GM19438 (cell line): Measurements from ENCODE around the gene TRAF5.
"Not testable (repeated sequence)": the region's sequence is repeated elsewhere in the genome, so short reads cannot be mapped to it uniquely, and the experiment has no call there.

Experiments used
- ATAC-seq: cut with Tn5 transposase; IDR thresholded peaks from one replicate; pipeline ENCODE4 v1.9.1; 2021; ENCODE audit warnings: low read depth; ENCODE audit not compliant: unreplicated experiment

The TRAF5 gene, protein sequence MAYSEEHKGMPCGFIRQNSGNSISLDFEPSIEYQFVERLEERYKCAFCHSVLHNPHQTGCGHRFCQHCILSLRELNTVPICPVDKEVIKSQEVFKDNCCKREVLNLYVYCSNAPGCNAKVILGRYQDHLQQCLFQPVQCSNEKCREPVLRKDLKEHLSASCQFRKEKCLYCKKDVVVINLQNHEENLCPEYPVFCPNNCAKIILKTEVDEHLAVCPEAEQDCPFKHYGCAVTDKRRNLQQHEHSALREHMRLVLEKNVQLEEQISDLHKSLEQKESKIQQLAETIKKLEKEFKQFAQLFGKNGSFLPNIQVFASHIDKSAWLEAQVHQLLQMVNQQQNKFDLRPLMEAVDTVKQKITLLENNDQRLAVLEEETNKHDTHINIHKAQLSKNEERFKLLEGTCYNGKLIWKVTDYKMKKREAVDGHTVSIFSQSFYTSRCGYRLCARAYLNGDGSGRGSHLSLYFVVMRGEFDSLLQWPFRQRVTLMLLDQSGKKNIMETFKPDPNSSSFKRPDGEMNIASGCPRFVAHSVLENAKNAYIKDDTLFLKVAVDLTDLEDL

DNA sequence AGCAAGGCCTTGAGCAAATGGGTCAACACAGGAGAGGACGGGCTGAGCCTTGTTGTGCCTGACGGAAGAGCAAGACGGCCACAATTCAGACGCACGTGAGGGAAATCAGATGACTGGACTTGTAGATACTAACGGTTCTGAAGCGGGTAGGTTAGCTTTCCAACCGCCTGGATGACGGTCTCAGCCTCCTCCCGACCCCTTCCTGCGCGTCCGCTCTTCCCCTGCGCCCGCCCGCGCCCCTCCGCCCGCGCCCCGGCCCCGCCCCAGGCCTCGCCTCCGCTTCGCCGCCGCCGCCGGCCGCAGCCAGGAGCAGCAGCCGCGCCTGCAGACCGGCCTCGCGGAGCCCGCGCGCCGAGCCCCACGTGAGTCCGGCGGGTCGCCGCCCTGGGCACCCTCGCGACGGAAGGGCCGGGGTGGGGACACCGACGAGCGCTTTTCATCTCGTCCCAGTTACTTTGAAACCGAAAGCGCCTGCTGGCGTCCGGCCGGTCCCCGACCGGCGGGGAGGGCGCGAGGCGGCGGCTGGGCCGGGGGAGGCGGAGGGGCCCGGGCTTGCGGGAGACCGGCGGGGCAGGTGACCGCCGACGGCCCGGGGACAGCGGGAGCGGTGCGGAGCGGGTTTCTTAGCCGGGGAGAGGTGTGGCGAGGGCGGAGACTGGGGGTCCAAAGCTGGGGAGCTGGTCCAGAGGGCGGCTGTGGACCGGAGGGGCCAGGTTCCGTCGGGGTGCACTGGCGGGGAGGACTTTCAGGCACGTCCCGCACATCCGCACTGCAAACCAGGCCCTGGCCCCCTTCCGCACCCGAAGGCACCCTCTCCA lies at the start of gene TRAF5:
TRAF5 (plus strand) TSS at position 306 of the 818 bp plus-strand sequence. CDS start 26,407 bp downstream, outside the sequence.
- ATAC-seq: peak; percentile 32

DNA sequence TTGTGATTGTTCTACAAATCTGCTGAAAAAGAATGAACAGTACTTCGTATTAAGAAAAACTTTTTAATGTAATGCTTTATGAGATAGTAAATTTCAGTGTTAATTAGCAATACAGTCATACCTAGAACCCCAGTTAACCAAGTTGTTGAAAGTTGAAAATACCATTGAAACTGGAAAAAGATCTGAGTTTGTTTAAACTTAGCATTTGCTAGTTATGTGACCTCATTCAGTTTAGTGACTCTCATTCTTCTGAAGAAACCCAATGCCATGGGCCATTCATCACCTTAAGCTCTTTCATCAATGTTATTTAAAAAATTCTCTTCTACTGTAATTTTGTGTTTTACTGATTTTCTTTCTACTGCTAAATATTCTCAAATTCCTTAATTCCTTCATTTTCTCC lies 47.3 kb upstream of the TRAF5 start:
- no peak for ATAC-seq

DNA sequence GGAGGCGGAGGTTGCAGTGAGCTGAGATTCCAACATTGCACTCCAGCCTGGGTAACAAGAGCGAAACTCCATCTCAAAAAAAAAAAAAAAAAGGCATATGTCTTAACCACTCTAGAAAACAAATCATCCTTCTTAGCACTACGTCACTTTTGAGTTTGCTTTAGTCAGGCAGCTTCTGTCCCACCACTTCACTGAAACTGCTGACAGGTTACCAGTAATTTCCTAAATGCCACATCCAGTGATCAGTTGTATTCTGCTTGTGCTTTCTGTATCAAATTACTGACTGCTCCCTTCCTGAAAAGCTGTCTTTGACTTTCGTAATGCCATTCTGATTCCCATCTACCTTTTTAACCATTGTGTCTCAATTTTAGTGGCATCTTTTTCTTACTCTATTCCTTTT lies 45.7 kb upstream of the TRAF5 start:
- ATAC-seq: no peak

DNA sequence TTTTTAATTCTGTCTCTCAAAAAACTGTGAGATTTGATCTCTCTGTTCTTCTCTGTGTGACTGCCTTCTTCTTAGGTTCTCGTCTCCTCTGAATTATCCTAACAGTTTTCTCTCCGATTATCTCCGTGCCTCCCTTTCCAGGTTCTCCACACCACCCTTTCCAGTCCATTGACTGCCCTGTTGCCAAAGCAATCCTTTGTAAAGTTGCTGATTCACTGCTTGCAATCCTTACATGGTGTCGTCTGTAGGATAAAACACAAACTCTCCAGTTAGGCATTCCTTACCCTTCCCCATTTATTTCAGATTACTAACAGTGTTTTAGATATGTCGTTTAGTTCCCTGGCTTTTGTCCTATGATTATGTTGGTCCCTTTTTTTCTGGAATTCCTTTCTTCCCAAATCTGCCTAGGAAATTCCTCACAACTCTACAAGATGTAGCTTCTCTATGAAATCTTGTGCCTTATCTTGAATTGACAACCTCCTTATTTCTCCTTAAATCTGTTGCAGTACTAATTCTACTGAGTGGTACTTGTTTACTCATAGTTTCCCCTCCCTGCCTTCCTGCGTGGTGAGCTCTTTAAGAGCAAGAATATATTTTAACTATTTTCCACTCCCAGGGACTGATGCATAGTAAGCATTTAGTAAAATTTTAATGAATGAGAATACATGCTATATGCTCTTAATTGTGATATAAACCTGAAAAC lies 45.2 kb upstream of the TRAF5 start:
- ATAC-seq: no peak

DNA sequence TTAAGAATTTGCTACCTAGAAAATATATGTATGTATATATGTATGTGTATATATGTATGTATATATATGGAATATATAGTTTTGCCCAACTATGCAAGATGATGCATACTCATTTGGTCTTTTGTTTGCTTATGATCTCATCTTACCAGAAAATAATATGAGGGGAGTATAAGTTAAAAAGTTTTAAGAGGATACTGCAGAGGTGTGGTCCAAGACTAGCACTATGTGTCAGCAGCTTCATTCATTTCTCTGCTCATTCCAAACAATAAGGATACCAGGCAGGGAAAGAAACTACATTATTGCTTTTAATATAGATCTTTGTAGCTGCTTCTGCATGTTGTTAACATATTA lies 44.6 kb upstream of the TRAF5 start:
- no peak for ATAC-seq

DNA sequence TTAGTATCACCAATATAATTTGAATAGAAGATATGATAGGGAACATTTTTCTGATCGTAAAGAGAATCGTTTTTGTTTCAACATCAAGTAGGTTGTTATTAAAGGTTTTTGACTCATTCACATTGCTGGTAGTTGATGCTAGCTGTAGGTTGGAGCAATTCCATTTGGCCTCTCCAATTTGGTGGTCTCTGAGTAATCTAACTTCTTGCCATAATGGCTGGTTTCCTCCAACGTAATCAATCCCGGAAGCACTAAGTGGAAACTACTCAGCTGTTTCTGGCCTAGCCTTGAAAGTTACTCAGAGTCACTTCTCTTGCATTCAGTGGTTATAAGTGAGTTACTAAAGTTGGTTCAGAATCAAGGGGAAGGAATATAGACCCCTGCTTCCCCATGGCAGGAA lies 41.4 kb upstream of the TRAF5 start:
- no peak for ATAC-seq

DNA sequence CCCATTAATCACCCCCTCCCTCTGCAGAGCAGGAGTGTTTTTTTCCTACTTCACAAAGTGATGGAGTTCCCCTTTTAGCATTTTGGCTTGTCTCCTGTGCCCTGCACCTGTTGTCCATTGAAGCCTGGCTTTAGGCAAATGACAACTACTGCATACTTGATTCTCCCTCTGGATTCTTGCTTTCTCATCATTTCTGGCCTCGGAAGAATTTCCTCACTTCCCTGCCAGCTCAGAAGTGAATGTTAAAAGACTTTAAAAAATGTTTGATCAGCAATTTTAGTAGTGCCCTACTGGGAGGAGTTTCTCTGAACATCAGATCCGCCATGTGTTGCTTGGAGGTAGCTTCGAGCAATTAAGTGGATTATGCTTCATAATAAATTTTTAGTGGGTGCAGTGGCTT lies 39.4 kb upstream of the TRAF5 start:
- no peak for ATAC-seq

DNA sequence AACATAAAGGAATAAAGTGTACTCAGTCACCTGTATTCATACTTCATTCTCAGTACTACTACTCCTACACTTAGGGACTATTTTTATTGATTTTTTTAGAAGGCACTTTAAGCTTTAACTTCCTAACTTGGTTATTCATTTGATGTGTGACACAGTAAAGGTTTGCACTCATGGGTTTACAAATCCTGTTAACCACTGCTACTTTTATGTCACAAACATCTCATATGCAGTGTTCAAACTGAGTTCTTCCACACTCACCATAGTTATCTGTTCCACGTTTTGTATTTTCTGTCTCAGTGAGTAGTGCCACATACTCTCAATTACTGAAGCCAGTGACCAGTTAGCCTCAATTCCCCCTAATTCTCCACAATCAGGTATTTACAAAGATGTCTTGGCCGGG lies 34.2 kb upstream of the TRAF5 start:
- ATAC-seq: no peak

DNA sequence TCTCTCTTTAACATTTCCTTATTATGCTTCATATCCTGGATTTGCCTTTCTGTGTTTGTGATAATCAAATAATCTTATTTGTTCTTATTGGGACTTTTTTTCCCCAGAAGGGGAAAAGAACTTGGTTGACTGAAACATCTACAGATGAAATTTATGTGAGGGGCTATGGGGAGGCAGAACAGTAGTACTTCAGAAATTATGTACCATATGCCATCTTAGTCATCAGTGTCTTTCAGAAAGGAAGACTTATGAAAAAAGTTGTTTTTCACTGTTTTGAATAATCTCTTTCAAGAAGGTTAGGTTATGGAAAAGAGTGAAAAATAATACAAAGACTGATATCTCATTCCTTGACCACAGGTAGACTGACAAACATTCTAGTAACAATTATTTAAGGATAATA lies 30.2 kb upstream of the TRAF5 start:
- ATAC-seq: no peak

DNA sequence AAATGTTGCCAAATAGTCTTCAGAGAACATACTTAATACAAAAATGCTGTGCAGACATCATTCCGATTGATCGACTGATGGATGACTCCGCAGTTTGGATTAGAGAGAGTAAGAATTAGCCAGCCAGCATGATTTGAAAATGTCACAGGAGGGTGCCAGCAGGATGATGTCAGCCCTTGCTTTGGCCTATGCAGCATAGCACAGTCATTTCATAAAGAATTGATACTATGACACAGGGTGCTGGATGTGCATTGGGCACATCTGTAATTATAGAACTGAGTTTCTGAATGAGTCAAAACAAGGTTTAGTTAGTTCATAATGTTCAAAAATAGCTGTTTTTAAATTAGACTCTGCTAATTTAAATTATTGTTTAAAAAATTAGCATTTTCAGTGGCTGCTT lies 21.6 kb upstream of the TRAF5 start:
- peak; percentile 68 for ATAC-seq

DNA sequence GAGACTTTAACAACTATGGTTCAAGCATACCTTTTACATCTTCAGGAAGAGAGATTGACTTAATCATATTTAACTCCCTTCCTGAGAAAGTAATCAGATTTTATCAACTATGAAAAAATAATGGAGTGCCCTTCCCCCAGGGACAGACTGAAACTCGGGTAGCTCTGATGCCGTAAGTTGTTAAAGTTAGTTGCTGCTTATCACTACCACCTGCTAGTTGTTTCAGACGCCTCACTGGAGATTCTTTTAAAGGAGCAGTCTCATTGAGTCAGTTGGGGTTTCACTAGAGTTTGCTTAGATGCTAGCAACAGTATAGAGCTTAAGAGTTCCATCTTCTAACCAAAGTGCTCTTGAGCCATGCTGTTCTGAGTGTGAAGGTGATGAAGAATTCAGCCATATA lies 17.0 kb upstream of the TRAF5 start:
- no peak for ATAC-seq

DNA sequence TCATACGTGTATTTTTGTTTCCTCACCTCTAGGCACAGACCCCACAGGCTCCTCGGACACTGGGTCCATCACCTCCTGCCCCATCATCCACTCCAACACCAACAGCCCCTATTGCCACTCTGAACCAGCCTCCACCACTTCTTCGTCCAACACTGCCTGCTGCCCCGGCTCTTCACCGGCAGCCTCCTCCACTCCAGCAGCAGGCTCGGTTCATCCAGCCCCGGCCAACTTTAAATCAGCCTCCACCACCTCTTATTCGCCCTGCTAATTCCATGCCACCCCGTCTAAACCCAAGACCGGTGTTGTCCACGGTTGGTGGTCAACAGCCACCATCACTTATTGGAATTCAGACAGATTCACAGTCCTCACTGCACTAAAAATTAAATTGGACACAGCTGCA lies 13.2 kb upstream of the TRAF5 start:
- ATAC-seq: no peak

DNA sequence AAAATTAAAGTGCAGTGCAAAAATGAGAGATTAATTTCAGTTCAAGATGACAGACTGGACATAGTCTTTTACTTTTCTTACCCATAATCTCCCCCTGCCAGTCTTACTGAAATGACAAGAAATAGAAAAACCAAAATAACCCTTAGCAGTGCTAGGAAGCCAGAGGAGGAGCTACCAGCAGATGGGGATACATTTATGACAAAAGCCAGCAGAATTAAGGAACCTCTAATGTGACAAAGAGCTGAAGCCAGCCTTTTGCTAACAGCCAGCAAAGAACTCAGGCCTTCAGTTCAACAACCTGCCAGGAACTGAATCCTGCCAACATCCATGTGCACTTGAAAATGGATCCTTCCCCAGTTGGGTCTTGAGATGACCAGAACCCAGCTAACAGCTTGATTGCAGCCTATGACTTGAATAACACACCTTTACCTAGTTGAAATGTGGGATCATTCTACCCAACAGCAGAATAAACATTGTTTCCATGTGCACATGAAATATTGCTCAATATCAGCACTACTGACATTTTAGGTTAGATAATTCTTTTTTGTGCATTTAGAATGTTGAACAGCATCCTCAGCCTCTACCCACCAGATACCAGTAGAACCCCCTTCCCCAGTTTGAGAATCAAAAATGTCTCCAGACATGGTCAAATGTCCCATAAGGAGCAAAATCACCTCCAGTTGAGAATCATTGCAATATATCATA lies 7.9 kb upstream of the TRAF5 start:
- ATAC-seq: no peak

DNA sequence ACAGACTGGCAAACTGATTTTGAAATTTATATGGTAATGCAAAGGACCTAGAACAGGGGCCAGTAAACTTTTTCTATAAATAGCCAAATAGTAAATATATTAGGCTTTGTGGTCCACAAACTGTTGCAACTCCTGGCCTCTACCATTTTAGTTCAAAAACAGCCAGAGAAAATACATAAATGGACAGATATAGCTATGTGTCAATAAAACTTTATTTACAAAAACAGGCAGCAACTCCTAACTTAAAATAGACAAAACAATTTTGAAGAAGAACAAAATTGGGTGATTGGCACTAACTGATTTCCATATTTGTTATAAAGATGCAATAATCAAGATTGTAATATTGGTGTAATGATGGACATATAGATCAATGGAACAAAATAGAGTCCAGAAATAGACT lies 6.7 kb upstream of the TRAF5 start:
- ATAC-seq: no peak

DNA sequence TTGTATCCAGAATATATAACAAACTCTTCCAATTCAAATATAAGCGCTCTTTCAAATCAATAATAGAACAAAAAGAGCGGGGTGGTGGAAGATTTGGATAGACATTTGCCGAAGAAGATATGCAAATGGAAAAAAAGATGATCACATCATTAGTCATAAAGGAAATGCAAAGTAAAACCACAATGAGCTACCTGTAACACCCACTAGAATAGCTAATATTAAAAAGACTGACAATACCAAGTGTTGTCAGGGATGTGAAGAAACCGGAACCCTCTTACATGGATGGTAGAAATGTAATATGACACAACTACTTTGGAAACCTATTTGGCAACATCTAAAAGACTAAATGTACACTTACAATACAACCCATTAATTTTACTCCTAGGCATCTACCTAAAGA lies 5.7 kb upstream of the TRAF5 start:
- no peak for ATAC-seq

DNA sequence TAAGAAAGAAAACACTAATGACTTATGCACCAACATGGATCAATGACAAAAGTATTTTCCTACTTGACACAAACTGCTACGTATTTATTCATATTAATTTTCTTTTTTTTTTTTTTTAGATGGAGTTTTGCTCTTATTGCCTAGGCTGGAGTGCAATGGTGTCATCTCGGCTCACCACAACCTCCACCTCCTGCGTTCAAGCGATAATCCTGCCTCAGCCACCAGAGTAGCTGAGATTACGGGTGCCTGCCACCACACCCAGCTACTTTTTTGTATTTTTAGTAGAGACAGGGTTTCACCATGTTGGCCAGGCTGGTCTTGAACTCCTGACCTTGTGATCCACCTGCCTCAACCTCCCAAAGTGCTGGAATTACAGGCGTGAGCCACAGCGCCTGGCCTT lies 5.0 kb upstream of the TRAF5 start:
- ATAC-seq: not testable (repeated sequence)

DNA sequence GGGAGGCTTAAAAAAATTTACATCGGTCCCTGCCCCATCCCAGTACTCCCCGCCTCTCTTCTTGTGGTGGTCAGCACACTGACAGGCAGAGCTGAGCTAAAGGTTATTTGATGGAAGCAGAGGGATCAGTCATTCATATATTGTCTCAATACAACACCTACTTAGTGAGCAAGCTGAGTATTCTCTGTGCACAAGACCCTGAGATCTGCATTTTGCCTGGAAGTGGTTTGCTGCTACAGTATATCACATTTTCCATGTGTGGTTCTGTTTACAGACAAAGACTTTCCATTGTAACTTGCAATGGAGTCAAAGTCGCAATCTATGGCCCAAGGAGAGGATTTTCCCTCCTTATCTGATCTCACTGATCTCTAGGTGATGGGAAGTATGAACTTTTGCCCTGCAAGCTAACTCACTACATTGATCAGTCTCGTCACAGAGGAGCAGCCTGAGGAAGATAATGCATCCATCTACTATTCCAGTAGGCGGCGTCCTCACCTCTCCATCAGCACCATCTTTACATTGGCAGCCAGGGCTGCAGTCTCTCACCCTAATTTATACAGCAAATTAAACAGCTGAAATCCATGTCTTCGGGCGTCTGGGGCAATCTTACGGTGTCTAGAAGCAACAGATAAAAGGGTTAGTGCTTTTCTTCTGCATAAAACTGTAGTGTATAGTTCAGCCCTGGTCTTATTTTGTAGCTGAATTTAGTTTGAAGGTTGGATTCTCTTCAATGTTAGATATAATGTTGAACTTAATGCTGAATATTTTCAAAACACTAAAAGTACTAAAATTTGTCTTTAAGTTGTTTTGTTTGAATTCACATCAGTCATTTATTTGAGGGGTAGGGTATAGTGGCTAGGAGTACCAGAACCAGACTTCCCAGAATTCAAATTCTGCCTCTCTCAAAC lies 3.2 kb upstream of the TRAF5 start:
- no peak for ATAC-seq

DNA sequence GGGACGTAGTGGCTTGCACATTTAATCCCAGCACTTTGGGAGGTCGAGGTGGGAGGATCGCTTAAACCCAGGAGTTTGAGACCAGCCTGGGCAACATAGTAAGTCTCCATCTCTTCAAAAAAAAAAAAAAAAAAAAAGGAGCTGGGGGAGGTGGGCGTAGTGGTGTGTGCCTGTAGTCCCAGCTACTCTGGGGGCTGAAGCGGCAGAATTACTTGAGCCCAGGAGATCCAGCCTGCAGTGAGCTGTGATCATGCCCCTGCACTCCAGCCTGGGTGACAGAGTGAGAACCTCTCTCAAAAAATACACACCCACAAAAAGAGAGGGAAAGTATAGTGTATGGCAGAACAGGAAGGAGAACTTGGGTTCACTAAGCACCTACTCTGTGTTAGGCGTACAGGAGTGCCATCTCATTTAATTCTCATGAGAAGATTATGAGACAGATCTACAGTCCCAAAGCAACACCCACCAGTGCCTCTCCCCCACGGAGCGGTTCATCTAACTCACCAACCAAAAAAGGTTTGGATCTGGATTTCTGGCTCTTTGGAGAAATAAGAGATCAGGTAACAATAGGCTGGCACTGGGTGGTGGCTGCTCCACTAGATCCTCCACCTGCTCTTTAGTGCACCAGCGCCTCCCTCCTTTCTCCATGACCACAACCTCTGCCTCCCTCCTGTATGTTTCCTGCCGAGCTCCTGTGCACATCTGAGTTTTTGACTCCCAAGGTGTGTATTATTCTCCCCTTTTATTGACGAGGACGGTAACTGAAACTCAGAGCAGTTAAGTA lies 1.4 kb upstream of the TRAF5 start:
- ATAC-seq: no peak

DNA sequence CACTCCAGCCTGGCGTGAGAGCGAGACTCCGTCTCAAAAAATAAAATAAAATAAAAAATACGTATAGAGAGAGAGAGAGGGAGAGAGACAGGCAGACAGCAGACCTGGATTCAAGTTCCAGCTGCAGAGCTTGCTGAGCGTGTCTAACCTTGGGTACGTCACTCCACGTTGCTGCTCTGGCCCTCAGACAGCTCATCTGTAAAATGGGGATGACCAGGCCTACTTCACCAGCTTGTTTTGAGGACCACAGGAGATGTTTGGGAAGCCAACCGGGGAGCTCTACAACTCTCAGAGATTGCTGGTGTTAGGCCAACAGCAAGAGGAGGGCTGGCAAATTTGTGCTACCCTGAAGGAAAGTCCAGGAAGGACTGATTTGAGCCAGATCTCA lies 499 bp upstream of the TRAF5 start:
- no peak for ATAC-seq
